K562 treated with DMSO at 1 percent for 12 hours (cell line): ENCODE data around the gene LRRC72. TPM values are rescaled to one million over a fixed set of nuclear protein-coding genes. Genes with fewer than 3 reads are reported as not detected.

Experiments used
- total RNA-seq: library from RNA; unstranded; fragments of 300-600 nt; gene quantifications from 2 replicates; pipeline ENCODE4 v1.2.3, GENCODE V29; 2022; ENCODE audit not compliant: insufficient read depth

The LRRC72 gene
- not detected in 2 replicates for total RNA-seq

DNA sequence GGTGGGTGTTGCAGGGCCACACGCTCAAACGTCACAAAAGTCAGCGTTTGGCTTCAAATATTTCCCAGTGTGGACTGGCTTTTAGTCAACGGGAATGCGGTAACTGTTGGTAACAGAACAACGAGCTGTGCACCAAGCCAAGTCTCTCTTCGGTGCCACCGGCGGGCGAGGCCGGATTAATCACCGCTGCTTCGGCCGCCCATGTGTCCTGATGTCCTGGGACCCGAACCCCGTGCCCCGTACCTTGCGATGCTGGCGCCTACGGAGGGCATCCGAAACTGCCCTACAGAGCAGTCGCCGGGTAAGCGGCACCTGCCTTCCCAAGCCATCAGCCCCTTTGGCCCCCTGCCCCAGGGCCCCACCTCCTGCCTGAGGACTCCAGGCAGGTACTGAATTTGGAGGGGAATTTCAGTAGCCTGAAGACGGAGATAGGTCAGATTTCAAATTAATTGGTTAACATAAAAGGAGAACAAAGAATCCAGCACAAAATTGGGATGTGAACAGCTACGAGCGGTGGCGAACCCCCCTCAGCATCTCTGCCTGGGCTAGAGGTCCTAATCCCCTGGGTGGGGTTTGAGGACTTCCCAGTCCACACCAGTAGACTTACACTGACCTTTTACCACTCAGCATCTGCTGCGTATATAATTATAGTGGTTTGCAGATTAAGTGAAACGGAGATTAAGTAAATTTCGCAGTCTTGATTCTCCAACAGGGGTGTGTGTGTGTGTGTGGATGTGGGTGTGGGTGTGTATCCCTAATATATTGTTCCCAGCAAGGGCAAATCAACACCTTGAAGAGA lies at the start of gene LRRC72:
Gene LRRC72, plus strand, starts transcription at position 84 of the 799 bp plus-strand sequence. Its CDS starts 128 bp downstream, at position 212.

Other genes with a start within 250 kb of the LRRC72 start
- gene CRPPA, start 105.3 kb upstream of the LRRC72 start, total RNA-seq, result 1.6 and 4.4 TPM in 2 replicates
- 11.4 and 22.5 TPM in 2 replicates for gene SOSTDC1, start 61.1 kb upstream of the LRRC72 start, total RNA-seq
- 21.9 and 108 TPM in 2 replicates for gene ANKMY2, start 118.9 kb downstream of the LRRC72 start, total RNA-seq
- gene BZW2, start 119.4 kb downstream of the LRRC72 start, total RNA-seq, result 42.8 and 64.2 TPM in 2 replicates
- 32.6 and 52.1 TPM in 2 replicates for gene TSPAN13, start 226.9 kb downstream of the LRRC72 start, total RNA-seq